Activated B cell treated with CpG ODN at 0.5 μM for 24 hours (primary cell): ENCODE measurements around the gene SRGN. TPM values are rescaled to one million over a fixed set of nuclear protein-coding genes. Genes with fewer than 3 reads are reported as not detected.

ENCODE experiments used
- ATAC-seq: fragments of 200-7000 bp; cut with Tn5 transposase; one replicate; pipeline ENCODE4 v1.10.0; 2021; ENCODE audit warnings: low read depth, mild to moderate bottlenecking, moderate library complexity
- CTCF ChIA-PET: fragments of 350-600 bp; sonication (Branson Sonifier 250); formaldehyde crosslinking; loops from one replicate; lab custom pipeline; 2021; ENCODE audit warnings: antibody characterized with exemption; lab: Charles Lee
- POLR2A ChIA-PET: fragments of 350-600 bp; sonication (Branson Sonifier 250); formaldehyde crosslinking; loops from one replicate; lab custom pipeline; 2021; ENCODE audit warnings: antibody characterized with exemption; lab: Charles Lee
- DNase-seq: peaks from one replicate; pipeline ENCODE4 v3.0.0; 2022
- H3K27ac Mint-ChIP-seq: one replicate; pipeline ENCODE4 v1.8.0; 2020; ENCODE audit warnings: mixed read lengths
- H3K27me3 Mint-ChIP-seq: one replicate; pipeline ENCODE4 v1.8.0; 2021; ENCODE audit warnings: mixed read lengths
- H3K36me3 Mint-ChIP-seq: one replicate; pipeline ENCODE4 v1.8.0; 2021; ENCODE audit warnings: low read depth, mixed read lengths
- H3K4me1 Mint-ChIP-seq: one replicate; pipeline ENCODE4 v1.8.0; 2021; ENCODE audit warnings: mixed read lengths
- H3K4me3 Mint-ChIP-seq: one replicate; pipeline ENCODE4 v1.8.0; 2020; ENCODE audit warnings: mild to moderate bottlenecking, mixed read lengths
- H3K9me3 Mint-ChIP-seq: one replicate; pipeline ENCODE4 v1.8.0; 2020; ENCODE audit warnings: mixed read lengths
- intact Hi-C: fragments of 100-400 bp; cut with micrococcal nuclease; formaldehyde crosslinking; loops from one replicate; pipeline ENCODE4 v1.15.1; 2024
- total RNA-seq: library from RNA; stranded (reverse); gene quantifications from 2 replicates; pipeline ENCODE4 v1.2.3, GENCODE V29; 2022
- TF ChIP-seq, protein P1 (sequence below): fragments of 200-600 bp; IDR thresholded peaks from one replicate; pipeline ENCODE4 v1.8.0; 2022; ENCODE audit warnings: antibody characterized with exemption, mild to moderate bottlenecking

The SRGN gene
- total RNA-seq, 1 donor from 2014 or later, result 91.4 TPM

DNA sequence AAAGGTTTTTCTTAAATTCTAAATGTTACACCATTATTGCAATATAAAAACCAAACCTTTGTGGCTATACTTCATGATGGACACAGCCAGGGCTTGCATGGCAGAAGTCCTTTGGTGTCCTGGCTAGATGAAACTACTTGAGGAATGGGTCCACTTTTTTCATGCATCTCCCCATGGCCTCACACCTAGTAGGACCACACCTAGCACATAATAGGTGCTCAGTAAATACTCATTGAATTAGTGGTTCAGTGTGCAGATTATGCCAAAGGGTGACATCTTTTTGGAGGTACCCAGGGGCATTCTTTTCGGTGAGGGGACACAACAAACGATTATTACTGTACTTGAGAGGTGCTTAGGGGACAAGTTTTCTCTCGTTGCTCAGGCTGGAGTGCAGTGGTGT is 20.7 kb upstream of the SRGN start:
- H3K36me3 Mint-ChIP-seq, result no peaks in the 10 kb centered on the region
- H3K27me3 Mint-ChIP-seq, result no peaks in the 10 kb centered on the region
- DNase-seq, result no peak
- intact Hi-C loops, result no loop called here
- H3K27ac Mint-ChIP-seq, result no peak overlapping the region
- no peaks in the 10 kb centered on the region for H3K9me3 Mint-ChIP-seq
- ChIA-PET CTCF (no interaction called here), POLR2A (interaction anchor here (0.6 kb wide), 1 partner anchor 8 kb away, joined by 5 read pairs; no protein-coding TSS in a partner anchor)
- TF ChIP-seq, protein P1, sequence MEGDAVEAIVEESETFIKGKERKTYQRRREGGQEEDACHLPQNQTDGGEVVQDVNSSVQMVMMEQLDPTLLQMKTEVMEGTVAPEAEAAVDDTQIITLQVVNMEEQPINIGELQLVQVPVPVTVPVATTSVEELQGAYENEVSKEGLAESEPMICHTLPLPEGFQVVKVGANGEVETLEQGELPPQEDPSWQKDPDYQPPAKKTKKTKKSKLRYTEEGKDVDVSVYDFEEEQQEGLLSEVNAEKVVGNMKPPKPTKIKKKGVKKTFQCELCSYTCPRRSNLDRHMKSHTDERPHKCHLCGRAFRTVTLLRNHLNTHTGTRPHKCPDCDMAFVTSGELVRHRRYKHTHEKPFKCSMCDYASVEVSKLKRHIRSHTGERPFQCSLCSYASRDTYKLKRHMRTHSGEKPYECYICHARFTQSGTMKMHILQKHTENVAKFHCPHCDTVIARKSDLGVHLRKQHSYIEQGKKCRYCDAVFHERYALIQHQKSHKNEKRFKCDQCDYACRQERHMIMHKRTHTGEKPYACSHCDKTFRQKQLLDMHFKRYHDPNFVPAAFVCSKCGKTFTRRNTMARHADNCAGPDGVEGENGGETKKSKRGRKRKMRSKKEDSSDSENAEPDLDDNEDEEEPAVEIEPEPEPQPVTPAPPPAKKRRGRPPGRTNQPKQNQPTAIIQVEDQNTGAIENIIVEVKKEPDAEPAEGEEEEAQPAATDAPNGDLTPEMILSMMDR, result no peak
- ATAC-seq, result no peak
- no peak overlapping the region for H3K4me3 Mint-ChIP-seq
- H3K4me1 Mint-ChIP-seq, result peaks cover 21% of the 10 kb centered on the region

DNA sequence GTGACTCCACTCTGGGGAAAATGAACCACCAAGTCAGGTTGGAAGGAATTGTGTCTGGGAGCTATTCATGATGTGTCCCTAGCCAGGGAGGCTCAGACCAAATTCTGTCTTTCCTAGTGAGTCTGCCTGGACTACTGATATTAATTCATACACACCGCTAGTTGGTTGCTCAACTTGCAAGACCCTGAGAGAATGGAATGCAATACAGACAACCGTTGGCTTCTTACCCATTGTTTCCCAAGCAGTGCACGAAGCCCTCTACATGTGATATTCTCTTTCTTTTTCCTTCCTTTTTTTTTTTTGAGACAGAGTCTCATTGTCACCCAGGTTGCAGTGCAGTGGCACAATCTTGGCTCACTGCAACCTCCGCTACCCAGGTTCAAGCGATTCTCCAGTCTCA is 19.4 kb upstream of the SRGN start:
- Mint-ChIP-seq H3K9me3 (no peaks in the 10 kb centered on the region), H3K27ac (no peak overlapping the region), H3K27me3 (no peaks in the 10 kb centered on the region), H3K4me3 (no peak overlapping the region), H3K36me3 (no peaks in the 10 kb centered on the region), H3K4me1 (peaks cover 17% of the 10 kb centered on the region)
- DNase-seq, result no peak
- TF ChIP-seq, protein P1, result no peak
- CTCF ChIA-PET, result no interaction called here
- POLR2A ChIA-PET, result no interaction called here
- intact Hi-C loops, result no loop called here
- ATAC-seq, result no peak

DNA sequence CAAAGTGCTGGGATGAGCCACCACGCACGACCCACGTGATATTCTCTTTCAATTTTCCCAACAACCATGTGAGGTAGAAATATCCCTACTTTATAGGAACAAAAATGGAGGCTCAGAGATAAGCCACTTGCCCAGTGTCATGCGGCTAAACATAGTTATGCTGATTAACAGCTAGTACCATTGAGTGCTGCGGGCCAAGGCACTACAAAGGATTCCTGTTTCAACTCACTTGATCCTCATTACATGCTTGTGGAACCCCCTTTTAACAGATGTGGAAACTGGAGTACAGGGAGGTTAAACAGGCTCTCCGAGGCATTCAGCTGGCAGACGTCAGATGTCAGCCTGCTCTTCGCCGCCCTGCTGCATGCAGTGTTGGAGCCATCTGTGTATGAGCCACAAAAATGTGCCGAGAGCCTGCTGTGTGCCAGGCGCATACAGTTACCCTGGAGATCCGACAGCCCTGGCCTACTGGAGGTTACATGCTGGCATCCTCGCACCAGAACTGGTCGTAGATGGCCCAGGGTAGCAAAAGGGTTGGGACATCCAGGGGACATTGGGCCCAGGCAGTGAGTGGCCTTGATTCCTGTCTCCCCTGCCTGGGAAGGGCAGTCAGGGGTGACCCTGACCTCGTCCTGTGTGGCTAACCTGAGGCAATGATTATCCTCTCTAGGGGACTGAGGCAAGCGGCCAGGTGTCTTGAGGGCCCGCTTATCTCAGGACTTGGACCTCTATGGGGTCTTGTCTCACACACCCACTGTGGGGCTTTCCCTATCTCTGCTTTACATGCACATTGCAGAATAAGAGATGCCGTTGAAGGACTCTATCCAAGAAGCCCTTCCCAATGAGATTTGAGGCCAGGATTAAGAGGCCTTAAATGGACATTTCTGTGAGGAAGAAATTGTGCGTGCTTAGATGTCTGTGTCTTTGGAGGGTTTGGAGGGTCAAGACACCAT is 18.5 kb upstream of the SRGN start:
- H3K9me3 Mint-ChIP-seq, result no peaks in the 10 kb centered on the region
- H3K4me3 Mint-ChIP-seq, result no peak overlapping the region
- POLR2A ChIA-PET, result no interaction called here
- no peak for ATAC-seq
- intact Hi-C loops, result no loop called here
- DNase-seq, result no peak
- TF ChIP-seq, protein P1, result no peak
- H3K27me3 Mint-ChIP-seq, result no peaks in the 10 kb centered on the region
- CTCF ChIA-PET, result no interaction called here
- no peaks in the 10 kb centered on the region for H3K36me3 Mint-ChIP-seq
- peaks cover 17% of the 10 kb centered on the region for H3K4me1 Mint-ChIP-seq
- H3K27ac Mint-ChIP-seq, result no peak overlapping the region

DNA sequence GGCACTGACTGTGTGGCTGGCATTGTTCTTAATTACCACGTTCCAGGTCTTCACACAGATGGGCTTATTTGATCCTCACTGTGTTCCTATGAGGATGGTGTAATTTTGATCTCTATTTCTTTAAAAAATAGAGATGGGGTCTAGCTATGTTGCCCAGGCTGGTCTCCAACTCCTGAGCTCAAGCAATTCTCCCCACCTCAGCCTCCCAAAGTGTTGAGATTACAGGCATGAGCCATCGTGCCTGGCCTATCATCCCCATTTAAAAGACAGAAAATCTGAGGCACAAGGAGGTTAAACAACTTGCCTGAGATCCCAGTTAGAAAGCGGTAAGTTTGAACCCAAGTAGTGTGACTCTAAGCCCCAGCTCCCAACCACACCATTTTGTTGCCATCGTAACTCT is 17.0 kb upstream of the SRGN start:
- Mint-ChIP-seq H3K27me3 (no peaks in the 10 kb centered on the region), H3K4me3 (no peak overlapping the region), H3K36me3 (no peaks in the 10 kb centered on the region), H3K9me3 (no peaks in the 10 kb centered on the region), H3K4me1 (peaks cover 6% of the 10 kb centered on the region), H3K27ac (no peak overlapping the region)
- intact Hi-C loops, result no loop called here
- POLR2A ChIA-PET, result no interaction called here
- no peak for ATAC-seq
- DNase-seq, result no peak
- TF ChIP-seq, protein P1, result no peak
- CTCF ChIA-PET, result no interaction called here

DNA sequence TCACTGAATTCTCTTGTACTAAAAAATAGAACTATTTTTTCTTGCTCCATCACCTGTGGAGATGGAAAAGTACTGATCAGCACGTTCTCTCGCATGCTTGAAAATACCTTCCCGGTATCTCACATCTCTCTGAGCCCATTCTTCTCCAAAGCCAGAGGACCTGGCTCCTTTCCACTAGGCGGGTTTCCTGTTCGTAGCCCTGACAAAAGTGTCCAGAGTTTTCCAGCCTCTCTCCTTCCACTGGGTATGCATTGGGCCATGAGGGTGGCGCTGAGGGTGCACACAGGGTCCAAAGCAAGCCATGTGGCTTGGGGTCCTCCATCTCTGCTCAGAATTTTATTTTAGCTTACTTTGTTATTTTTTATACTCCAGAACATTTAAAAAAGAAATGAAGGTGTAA is 16.3 kb upstream of the SRGN start:
- Mint-ChIP-seq H3K27me3 (no peaks in the 10 kb centered on the region), H3K27ac (no peak overlapping the region), H3K4me1 (no peaks in the 10 kb centered on the region), H3K9me3 (no peaks in the 10 kb centered on the region), H3K36me3 (no peaks in the 10 kb centered on the region), H3K4me3 (no peak overlapping the region)
- ChIA-PET POLR2A (interaction anchor here (0.7 kb wide), 1 partner anchor 16 kb away, joined by 5 read pairs; no protein-coding TSS in a partner anchor), CTCF (no interaction called here)
- DNase-seq (no peak), ATAC-seq (no peak)
- intact Hi-C loops, result no loop called here
- TF ChIP-seq, protein P1, result no peak
